ENCODE results near the gene HNRNPA1L2. TPM values are rescaled to one million over a fixed set of nuclear protein-coding genes. Genes with fewer than 3 reads are reported as not detected.
"Not testable (repeated sequence)": the region's sequence is repeated elsewhere in the genome, so short reads cannot be mapped to it uniquely, and the experiment has no call there.

Gene HNRNPA1L2
- total RNA-seq (12.1 TPM), polyA plus RNA-seq (1 to 10 TPM; 7.1 to 8.6 (median 7.4) TPM)

DNA sequence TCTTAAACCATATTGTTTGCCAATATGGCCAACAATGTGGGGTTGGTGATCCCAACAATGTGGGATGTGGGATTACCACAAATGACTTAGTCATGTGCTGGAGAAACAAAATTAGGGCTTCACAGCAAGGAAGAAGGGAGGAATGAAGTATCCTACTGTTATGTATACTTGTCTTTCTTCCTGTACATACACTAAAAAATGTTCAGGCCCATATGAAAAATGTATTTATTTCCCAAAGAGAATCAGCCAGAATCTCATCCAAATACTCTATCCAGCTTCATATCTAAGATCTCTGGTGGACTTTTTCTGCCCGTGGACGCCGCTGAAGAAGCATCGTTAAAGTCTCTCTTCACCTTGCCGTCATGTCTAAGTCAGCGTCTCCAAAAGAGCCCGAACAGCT lies at the start of gene HNRNPA1L2:
TSS of gene HNRNPA1L2 (plus strand) at position 301 of the 400 bp plus-strand sequence. CDS start at position 363, 62 bp downstream.
- Histone ChIP-seq H3K36me3 (ENCODE audit: control insufficient read depth, insufficient read depth, low read length) (peaks cover 47% of the 10 kb centered on the region), H3K27ac (ENCODE audit: insufficient read depth, low read length, poor library complexity, severe bottlenecking) (no peak within 1 kb of the TSS), H3K9me3 (ENCODE audit: control insufficient read depth in 2 of 2, low read length in 2 of 2) (no peaks in the 10 kb centered on the region), H3K27me3 (ENCODE audit: control insufficient read depth, insufficient read depth, low read length) (no peaks in the 10 kb centered on the region), H3K4me1 (ENCODE audit: control insufficient read depth, insufficient read depth, low read length, poor library complexity, severe bottlenecking) (no peaks in the 10 kb centered on the region), H3K4me3 (ENCODE audit: low read depth, low read length) (no peak within 1 kb of the TSS)
- Mint-ChIP-seq H3K27me3 (no peaks in the 10 kb centered on the region), H3K4me3 (no peak within 1 kb of the TSS), H3K27ac (peak within 1 kb of the TSS in 1 of 3 donors; percentile 76), H3K9me3 (no peaks in the 10 kb centered on the region), H3K36me3 (peaks cover 45% of the 10 kb centered on the region), H3K4me1 (peaks cover 0 to 6% (median 1%) of the 10 kb centered on the region in 4 donors)
- ATAC-seq (ENCODE audit: low read depth in 2 of 2) (no peak), DNase-seq (no peak)

DNA sequence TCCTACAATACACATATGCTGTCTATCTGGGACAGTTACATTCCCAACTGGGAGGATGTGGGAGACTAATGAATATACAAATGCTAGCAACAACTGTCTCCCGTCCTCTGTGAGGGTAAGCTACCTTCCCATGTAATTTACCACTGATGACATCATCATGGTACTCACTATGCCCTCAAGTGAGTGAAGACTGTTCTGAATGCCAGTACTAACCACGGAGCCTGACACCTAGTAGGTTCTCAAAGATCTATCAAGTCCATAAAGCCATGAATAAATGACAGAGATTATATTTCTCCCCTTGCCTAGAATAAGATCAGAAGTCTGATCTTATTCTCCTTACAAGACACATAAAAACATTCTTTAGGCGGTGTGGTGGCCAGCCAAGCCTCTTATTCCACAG lies 49.1 kb upstream of the HNRNPA1L2 start:
- not testable (repeated sequence) for H3K4me3 Mint-ChIP-seq; H3K27ac ChIP-seq (ENCODE audit: insufficient read depth, low read length, poor library complexity, severe bottlenecking); H3K36me3 ChIP-seq (ENCODE audit: control insufficient read depth, insufficient read depth, low read length); DNase-seq; H3K27me3 ChIP-seq (ENCODE audit: control insufficient read depth, insufficient read depth, low read length); H3K9me3 ChIP-seq (ENCODE audit: control insufficient read depth in 2 of 2, low read length in 2 of 2); H3K4me3 ChIP-seq (ENCODE audit: low read depth, low read length); H3K4me1 ChIP-seq (ENCODE audit: control insufficient read depth, insufficient read depth, low read length, poor library complexity, severe bottlenecking); H3K27ac Mint-ChIP-seq; H3K36me3 Mint-ChIP-seq; ATAC-seq (ENCODE audit: low read depth in 2 of 2); H3K9me3 Mint-ChIP-seq; H3K4me1 Mint-ChIP-seq
- H3K27me3 Mint-ChIP-seq, result peaks cover 48% of the 10 kb centered on the region

DNA sequence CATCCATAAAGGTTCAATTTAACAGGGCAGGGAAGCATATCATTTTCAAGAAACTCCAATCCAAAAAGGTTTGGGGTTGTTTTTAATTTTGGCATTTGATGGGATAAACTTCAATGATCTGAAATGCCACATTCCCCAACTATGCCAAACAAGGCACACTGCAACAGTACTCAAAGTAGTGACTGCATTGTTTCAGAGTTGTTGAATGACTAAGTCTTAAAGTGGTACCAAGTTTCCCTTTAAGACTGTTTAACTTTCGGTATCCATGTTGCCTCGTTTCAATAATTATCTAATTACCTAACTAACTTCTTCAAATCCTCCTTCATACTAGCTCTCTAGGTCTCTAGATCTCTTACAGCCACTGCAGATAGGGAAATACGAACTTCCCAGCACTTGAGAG lies 48.4 kb upstream of the HNRNPA1L2 start:
- not testable (repeated sequence) for H3K36me3 ChIP-seq (ENCODE audit: control insufficient read depth, insufficient read depth, low read length); H3K27me3 ChIP-seq (ENCODE audit: control insufficient read depth, insufficient read depth, low read length); H3K27ac Mint-ChIP-seq; H3K9me3 Mint-ChIP-seq; H3K9me3 ChIP-seq (ENCODE audit: control insufficient read depth in 2 of 2, low read length in 2 of 2); H3K27ac ChIP-seq (ENCODE audit: insufficient read depth, low read length, poor library complexity, severe bottlenecking); H3K4me3 ChIP-seq (ENCODE audit: low read depth, low read length); ATAC-seq (ENCODE audit: low read depth in 2 of 2); H3K36me3 Mint-ChIP-seq; H3K4me1 ChIP-seq (ENCODE audit: control insufficient read depth, insufficient read depth, low read length, poor library complexity, severe bottlenecking); H3K4me1 Mint-ChIP-seq; DNase-seq; H3K4me3 Mint-ChIP-seq
- peaks cover 47% of the 10 kb centered on the region for H3K27me3 Mint-ChIP-seq

DNA sequence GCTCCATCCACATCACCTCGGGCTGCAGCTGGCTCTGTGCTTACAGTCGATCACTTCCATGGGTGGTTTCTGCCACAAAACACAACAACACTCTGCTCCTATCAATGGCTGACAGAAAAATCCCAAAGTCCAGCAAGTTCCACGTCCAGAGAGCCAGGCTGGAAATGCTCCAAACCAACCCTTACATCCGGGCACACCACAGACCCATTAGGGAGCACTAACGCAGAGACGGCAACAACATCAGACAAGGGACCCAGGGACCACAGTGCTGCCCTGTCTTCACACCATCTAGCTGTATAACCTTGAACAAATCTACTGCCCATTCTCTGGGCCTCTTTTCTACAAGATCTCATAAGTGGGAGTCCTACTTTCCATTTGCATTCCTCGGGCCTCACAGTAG lies 47.9 kb upstream of the HNRNPA1L2 start:
- H3K36me3 ChIP-seq (ENCODE audit: control insufficient read depth, insufficient read depth, low read length); H3K4me3 Mint-ChIP-seq; H3K27ac Mint-ChIP-seq: not testable (repeated sequence)

DNA sequence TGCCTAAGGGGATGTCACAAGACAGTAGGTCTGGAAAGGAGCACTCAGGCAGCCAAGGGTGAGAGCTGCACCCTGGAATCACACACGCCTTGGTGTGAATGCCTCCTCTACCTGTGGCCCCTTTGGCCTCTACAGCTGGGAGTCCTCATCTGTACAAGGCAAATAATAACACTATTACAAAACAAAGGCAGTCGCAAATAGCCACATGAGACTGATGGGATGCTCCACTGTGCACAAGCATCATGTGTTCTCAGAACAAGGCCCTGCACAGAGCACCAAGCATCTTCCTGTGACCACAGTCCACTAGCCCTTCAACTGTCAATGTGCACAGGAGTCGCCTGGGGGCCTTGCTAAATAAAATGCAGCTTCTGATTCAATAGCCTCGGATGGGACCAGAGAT lies 44.6 kb upstream of the HNRNPA1L2 start:
- Histone ChIP-seq H3K9me3 (ENCODE audit: control insufficient read depth in 2 of 2, low read length in 2 of 2) (no peaks in the 10 kb centered on the region), H3K27ac (ENCODE audit: insufficient read depth, low read length, poor library complexity, severe bottlenecking) (no peak overlapping the region), H3K27me3 (ENCODE audit: control insufficient read depth, insufficient read depth, low read length) (peaks cover 12% of the 10 kb centered on the region), H3K4me3 (ENCODE audit: low read depth, low read length) (no peak overlapping the region), H3K4me1 (ENCODE audit: control insufficient read depth, insufficient read depth, low read length, poor library complexity, severe bottlenecking) (peaks cover 16% of the 10 kb centered on the region), H3K36me3 (ENCODE audit: control insufficient read depth, insufficient read depth, low read length) (no peaks in the 10 kb centered on the region)
- Mint-ChIP-seq H3K36me3 (no peaks in the 10 kb centered on the region), H3K9me3 (peaks cover 0 to 5% (median 0%) of the 10 kb centered on the region in 7 donors), H3K4me3 (no peak overlapping the region), H3K4me1 (peaks cover 4 to 13% (median 7%) of the 10 kb centered on the region in 4 donors), H3K27ac (no peak overlapping the region), H3K27me3 (peaks cover 61% of the 10 kb centered on the region)
- DNase-seq (no peak), ATAC-seq (ENCODE audit: low read depth in 2 of 2) (no peak)

More for the DNA sequence above, 47.9 kb upstream of the HNRNPA1L2 start:
- H3K36me3 Mint-ChIP-seq; H3K4me1 ChIP-seq (ENCODE audit: control insufficient read depth, insufficient read depth, low read length, poor library complexity, severe bottlenecking); H3K9me3 Mint-ChIP-seq; H3K27ac ChIP-seq (ENCODE audit: insufficient read depth, low read length, poor library complexity, severe bottlenecking); H3K4me1 Mint-ChIP-seq; H3K9me3 ChIP-seq (ENCODE audit: control insufficient read depth in 2 of 2, low read length in 2 of 2); ATAC-seq (ENCODE audit: low read depth in 2 of 2); DNase-seq; H3K27me3 ChIP-seq (ENCODE audit: control insufficient read depth, insufficient read depth, low read length); H3K4me3 ChIP-seq (ENCODE audit: low read depth, low read length): not testable (repeated sequence)
- peaks cover 48% of the 10 kb centered on the region for H3K27me3 Mint-ChIP-seq

DNA sequence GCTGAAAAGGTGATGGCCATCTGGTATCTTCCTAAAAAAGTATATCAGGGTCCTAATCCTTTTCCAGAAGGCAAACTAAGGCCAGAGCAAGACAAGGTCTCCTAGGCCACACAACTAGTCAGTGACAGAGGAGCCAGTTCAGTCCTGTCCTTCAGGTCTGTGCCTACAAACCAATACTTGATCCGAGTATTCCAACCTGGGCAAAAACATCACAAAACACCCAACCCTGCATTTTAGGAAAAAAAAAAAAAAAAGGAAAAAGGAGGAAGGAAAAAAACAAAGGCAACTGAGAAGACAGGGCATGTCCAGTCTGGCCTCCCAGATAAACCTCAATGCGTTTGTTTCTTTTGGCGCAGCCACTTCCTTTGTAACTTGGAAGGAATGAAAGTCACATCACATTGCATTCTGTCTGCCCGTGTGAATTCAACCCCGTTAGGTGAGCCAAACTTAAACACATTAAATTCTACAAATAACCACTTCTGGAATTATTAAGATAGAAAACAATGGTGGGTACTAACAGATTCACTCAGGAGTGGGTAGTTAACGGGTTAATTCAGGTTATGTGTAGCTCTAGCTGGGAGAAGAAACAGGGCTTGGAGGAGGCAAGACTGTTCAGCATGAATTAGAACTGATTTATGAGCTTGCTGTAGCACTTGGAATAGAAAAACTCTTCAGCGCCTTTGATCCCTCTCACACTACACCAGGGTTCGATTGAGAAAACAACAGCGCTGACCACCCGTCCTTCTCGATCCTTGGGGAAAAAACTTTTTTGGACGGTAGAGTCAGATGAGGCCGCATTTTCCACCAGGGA lies 43.0 kb upstream of the HNRNPA1L2 start:
- Mint-ChIP-seq H3K36me3 (no peaks in the 10 kb centered on the region), H3K27ac (no peak overlapping the region), H3K27me3 (peaks cover 53% of the 10 kb centered on the region), H3K4me3 (peak overlapping the region; percentile 42 to 79 (median 72)), H3K4me1 (peaks cover 4 to 13% (median 9%) of the 10 kb centered on the region in 4 donors), H3K9me3 (peaks cover 0 to 5% (median 0%) of the 10 kb centered on the region in 7 donors)
- Histone ChIP-seq H3K27ac (ENCODE audit: insufficient read depth, low read length, poor library complexity, severe bottlenecking) (no peak overlapping the region), H3K4me1 (ENCODE audit: control insufficient read depth, insufficient read depth, low read length, poor library complexity, severe bottlenecking) (peaks cover 16% of the 10 kb centered on the region), H3K27me3 (ENCODE audit: control insufficient read depth, insufficient read depth, low read length) (peaks cover 12% of the 10 kb centered on the region), H3K9me3 (ENCODE audit: control insufficient read depth in 2 of 2, low read length in 2 of 2) (no peaks in the 10 kb centered on the region), H3K4me3 (ENCODE audit: low read depth, low read length) (peak overlapping the region; percentile 48), H3K36me3 (ENCODE audit: control insufficient read depth, insufficient read depth, low read length) (no peaks in the 10 kb centered on the region)
- peak in 1 of 3 donors; percentile 7 for DNase-seq
- ATAC-seq (ENCODE audit: low read depth in 2 of 2), result no peak

DNA sequence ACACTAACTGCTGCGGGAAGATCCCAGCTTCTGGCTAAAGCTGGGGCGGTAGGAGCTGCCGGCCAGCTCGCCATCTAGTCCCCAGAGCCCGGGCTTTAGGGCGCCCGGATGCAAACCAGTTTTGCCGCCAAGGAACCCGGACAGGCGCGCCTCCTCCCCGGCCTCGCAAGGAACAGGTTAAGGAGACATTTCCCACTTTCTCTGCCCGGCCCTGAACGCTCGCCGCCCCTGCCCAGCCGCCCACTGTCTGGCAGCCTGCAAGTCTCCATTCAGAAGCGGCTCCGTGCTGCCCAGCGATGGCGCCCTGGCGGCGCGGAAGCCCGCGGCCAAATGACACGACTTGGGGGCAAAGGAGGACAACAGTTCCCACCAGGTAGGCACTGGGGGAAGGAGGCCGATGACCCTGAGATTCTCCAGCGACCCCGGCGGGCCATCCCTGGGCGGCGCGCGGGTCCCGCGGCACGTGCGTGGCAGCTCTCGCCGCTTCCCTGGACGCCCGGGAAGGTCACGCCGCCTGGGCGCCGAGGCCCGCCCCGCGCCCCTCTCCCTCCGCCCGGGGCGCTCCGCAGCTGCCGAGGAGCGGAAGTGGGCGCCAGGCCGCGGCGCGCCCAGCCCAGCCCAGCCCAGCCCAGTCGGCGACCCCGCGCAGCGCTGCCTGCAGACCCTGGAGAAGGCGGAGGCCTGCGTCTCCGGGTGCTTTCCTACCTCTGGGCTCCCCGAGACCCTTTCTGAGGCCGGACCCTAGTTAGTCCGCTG lies 42.2 kb upstream of the HNRNPA1L2 start:
- H3K9me3 ChIP-seq (ENCODE audit: control insufficient read depth in 2 of 2, low read length in 2 of 2), result no peaks in the 10 kb centered on the region
- no peak overlapping the region for H3K27ac ChIP-seq (ENCODE audit: insufficient read depth, low read length, poor library complexity, severe bottlenecking)
- no peaks in the 10 kb centered on the region for H3K36me3 ChIP-seq (ENCODE audit: control insufficient read depth, insufficient read depth, low read length)
- H3K27me3 ChIP-seq (ENCODE audit: control insufficient read depth, insufficient read depth, low read length), result peaks cover 12% of the 10 kb centered on the region
- H3K27me3 Mint-ChIP-seq, result peaks cover 47% of the 10 kb centered on the region
- DNase-seq (peak in 1 of 3 donors; percentile 35), ATAC-seq (ENCODE audit: low read depth in 2 of 2) (no peak)
- no peaks in the 10 kb centered on the region for H3K36me3 Mint-ChIP-seq
- peaks cover 16% of the 10 kb centered on the region for H3K4me1 ChIP-seq (ENCODE audit: control insufficient read depth, insufficient read depth, low read length, poor library complexity, severe bottlenecking)
- H3K4me3 ChIP-seq (ENCODE audit: low read depth, low read length), result peak overlapping the region; percentile 48
- peaks cover 0 to 3% (median 0%) of the 10 kb centered on the region in 7 donors for H3K9me3 Mint-ChIP-seq
- peak overlapping the region in 3 of 4 donors; percentile 65 to 79 (median 78) for H3K4me3 Mint-ChIP-seq
- peaks cover 4 to 13% (median 9%) of the 10 kb centered on the region in 4 donors for H3K4me1 Mint-ChIP-seq
- no peak overlapping the region for H3K27ac Mint-ChIP-seq
